NCI-H1417 treated with DMSO at 0.1 percent for 48 hours (cell line): ENCODE results near the gene UTP11.

Source experiments
- DNase-seq: peaks from one replicate; lab custom pipeline; 2025; lab: John Stamatoyannopoulos, UW

Gene UTP11

GRCh38 chr1:38071312-38072256, 59.0 kb downstream of the UTP11 start:
- no peak for DNase-seq

DNA sequence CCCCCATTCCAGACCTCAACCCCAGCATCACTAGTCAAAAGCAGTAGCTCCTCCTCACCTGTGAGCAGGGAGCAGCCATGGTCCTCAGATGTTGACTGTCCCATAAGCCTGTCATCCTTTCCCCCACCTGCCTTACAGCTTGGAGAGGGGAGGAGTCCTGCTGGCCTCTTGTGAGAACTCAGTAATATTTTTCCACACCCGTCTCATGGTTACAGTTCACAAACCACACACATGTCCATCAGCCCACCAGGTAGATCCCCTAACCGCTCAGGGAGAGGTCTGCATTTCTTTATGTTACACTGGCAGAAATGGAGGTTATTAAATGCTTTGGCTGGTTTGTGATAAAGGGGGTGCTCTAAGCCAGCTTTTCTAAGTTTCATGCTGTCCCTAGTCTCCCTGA, 60.3 kb downstream of the UTP11 start:
- DNase-seq = no peak

DNA sequence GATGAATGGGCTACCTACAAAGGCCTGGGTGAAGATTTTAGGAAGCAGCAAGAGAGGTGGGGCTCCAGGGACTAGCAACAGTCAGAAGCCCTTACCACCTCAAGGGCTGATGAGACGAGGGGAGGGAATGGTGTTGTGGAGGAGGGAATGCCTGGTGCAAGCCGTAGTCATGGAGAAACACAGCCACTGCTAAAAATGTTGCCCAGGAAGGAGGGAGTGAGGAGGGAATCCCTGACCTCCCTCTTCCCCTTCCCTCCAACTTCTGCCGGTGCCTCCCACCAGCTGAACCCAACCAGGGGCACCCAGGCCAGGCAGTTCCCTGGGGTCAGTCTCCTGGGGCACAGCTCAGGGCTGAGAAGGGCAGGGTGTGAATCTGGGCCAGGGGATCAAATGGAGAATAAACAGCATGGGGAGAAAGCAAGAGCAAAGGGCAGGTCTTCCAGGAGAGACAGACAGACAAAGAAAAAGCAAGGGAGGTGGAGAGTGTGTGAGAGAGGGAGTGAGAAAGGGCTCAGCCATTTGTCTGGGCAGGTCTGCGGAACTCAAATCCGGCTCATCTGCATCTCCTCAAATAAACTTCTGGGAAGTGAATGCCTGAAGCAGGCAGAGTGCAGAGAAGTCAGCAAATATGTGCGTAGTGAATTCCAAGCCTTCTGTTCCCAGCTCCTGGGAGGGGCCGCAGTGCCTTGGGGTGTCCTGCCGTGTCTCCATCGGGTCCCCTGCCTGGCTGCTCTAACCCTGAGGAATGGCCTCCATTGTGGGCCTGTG, 61.2 kb downstream of the UTP11 start:
- DNase-seq = no peak

DNA sequence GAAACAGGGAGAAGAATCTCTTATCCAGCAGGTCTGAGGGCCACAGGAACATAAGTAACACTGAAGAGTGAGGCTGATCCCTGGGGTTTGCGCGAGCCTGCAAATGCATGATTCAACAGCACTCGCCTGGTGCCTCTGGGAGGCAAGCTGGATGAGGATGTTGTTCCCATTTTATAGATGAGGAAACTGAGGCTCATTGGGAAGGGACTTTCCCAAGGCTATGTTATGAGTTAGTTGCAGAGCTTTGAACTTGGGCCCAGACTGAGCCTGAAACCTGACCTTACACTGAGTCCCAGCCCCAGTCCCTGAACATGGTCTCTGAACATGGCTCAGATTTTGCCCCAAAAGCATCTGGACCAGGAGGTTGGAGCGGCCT, 61.8 kb downstream of the UTP11 start:
- no peak for DNase-seq
